Measurements from ENCODE around the gene C16orf82. TPM values are rescaled to one million over a fixed set of nuclear protein-coding genes. Genes with fewer than 3 reads are reported as not detected.

Gene C16orf82
- total and polyA plus RNA-seq, 2 donors from 2014 or later = not detected

- DNase-seq (no peak), FAIRE-seq (no peak)
- H3K27me3 ChIP-seq (ENCODE audit: control insufficient read depth, insufficient read depth, low read length) = no peaks in the 10 kb centered on the region
- TF ChIP-seq CTCF (IDR thresholded peaks at IDR 0.05; ENCODE audit: borderline replicate concordance, extremely low read depth, insufficient read depth) = no peak
- intact Hi-C loops (cut with DNase I) = no loop called here
- no peak overlapping the region for H3K4me3 ChIP-seq (ENCODE audit: low read length in 3 of 3)
- no peaks in the 10 kb centered on the region for H3K36me3 ChIP-seq (ENCODE audit: control insufficient read depth in 2 of 3, insufficient read depth in 3 of 3, low read length in 3 of 3)
- no peaks in the 10 kb centered on the region for H3K9me3 ChIP-seq (ENCODE audit: control insufficient read depth in 2 of 3, insufficient read depth in 1 of 3, low read length in 3 of 3)
- no peak overlapping the region for H3K27ac ChIP-seq (ENCODE audit: low read depth in 2 of 2, low read length in 2 of 2)
- H3K9ac ChIP-seq (ENCODE audit: low read length in 3 of 3) = no peak overlapping the region
- H3K4me1 ChIP-seq (ENCODE audit: control insufficient read depth in 2 of 3, insufficient read depth in 2 of 3, low read depth in 1 of 3, low read length in 3 of 3) = no peaks in the 10 kb centered on the region
Measured at GRCh38 chr16:27114006-27114405, 47.3 kb downstream of the C16orf82 start.

DNA sequence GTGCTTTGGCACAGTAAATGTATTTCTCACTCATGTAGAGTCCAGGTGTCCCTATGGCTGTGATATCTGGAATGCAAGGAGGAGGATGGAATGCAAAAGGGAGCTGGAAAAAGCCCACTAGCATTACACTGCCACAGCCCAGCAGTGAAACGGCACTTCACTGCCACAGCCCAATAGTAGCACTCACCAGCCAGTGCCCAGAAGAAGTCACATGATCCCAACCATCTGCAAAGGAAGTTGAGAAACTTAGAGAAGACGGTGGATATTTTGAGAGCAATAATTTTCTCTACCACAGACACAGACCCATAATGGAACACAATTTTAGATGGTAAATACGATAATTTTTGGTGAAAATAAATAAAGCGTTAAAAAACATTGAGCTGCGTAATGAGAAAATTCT, 51.8 kb downstream of the C16orf82 start:
- Histone ChIP-seq H3K4me3 (ENCODE audit: low read length in 3 of 3) (no peak overlapping the region), H3K36me3 (ENCODE audit: control insufficient read depth in 2 of 3, insufficient read depth in 3 of 3, low read length in 3 of 3) (no peaks in the 10 kb centered on the region), H3K9me3 (ENCODE audit: control insufficient read depth in 2 of 3, insufficient read depth in 1 of 3, low read length in 3 of 3) (peaks cover 0 to 6% (median 0%) of the 10 kb centered on the region in 3 donors), H3K9ac (ENCODE audit: low read length in 3 of 3) (no peak overlapping the region), H3K4me1 (ENCODE audit: control insufficient read depth in 2 of 3, insufficient read depth in 2 of 3, low read depth in 1 of 3, low read length in 3 of 3) (no peaks in the 10 kb centered on the region), H3K27me3 (ENCODE audit: control insufficient read depth, insufficient read depth, low read length) (no peaks in the 10 kb centered on the region), H3K27ac (ENCODE audit: low read depth in 2 of 2, low read length in 2 of 2) (no peak overlapping the region)
- DNase-seq (no peak), FAIRE-seq (no peak)
- intact Hi-C loops (cut with DNase I) = no loop called here
- TF ChIP-seq CTCF (IDR thresholded peaks at IDR 0.05; ENCODE audit: borderline replicate concordance, extremely low read depth, insufficient read depth) = no peak

Other genes starting within 250 kb of the C16orf82 start
- gene KDM8, start 136.6 kb downstream of the C16orf82 start, total RNA-seq = 8.5 TPM
- gene KDM8, start 136.6 kb downstream of the C16orf82 start, polyA plus RNA-seq (ENCODE audit: insufficient read depth, low read depth, low replicate concordance) = 6.3 TPM
- 72.1 TPM for gene NSMCE1, start 201.8 kb downstream of the C16orf82 start, total RNA-seq
- gene NSMCE1, start 201.8 kb downstream of the C16orf82 start, polyA plus RNA-seq (ENCODE audit: insufficient read depth, low read depth, low replicate concordance) = 145 TPM
- 115 TPM for gene IL4R, start 247.0 kb downstream of the C16orf82 start, total RNA-seq
- 13.8 TPM for gene IL4R, start 247.0 kb downstream of the C16orf82 start, polyA plus RNA-seq (ENCODE audit: insufficient read depth, low read depth, low replicate concordance)

All from kidney (tissue), 14 donors.